Liver (tissue), 9 donors: ENCODE results near the gene PTP4A1. TPM values are rescaled to one million over a fixed set of nuclear protein-coding genes. Genes with fewer than 3 reads are reported as not detected.
A peak's percentile ranks its signal among the peaks of the same experiment; 100 is the strongest.

Experiments used
- DNase-seq: peaks from one replicate; pipeline ENCODE4 v3.0.0-alpha.2; 2017; ENCODE audit warnings: low spot score
- H3K27ac ChIP-seq, 2 donors: one replicate each; pipeline ENCODE4 v1.7.0; 2013; ENCODE audit warnings: inconsistent platforms in 2 of 2, low read length in 2 of 2, control low read depth in 1 of 2, low read depth in 1 of 2, mild to moderate bottlenecking in 1 of 2
- H3K27me3 ChIP-seq, 4 donors: one replicate each; pipeline versions ENCODE4 v1.6.1 to v1.7.0; 2013; ENCODE audit warnings: low read length in 3 of 4, inconsistent platforms in 1 of 4, mild to moderate bottlenecking in 1 of 4, moderate library complexity in 1 of 4; ENCODE audit not compliant: control insufficient read depth in 4 of 4, insufficient read depth in 4 of 4
- H3K36me3 ChIP-seq, 4 donors: one replicate each; pipeline versions ENCODE4 v1.6.1 to v1.7.0; 2013; ENCODE audit warnings: low read length in 3 of 4, mild to moderate bottlenecking in 3 of 4, low read depth in 1 of 4, moderate library complexity in 1 of 4; ENCODE audit not compliant: control insufficient read depth in 4 of 4, insufficient read depth in 3 of 4
- H3K4me1 ChIP-seq, 4 donors: one replicate each; pipeline versions ENCODE4 v1.6.1 to v1.7.0; 2013; ENCODE audit warnings: low read length in 3 of 4, mild to moderate bottlenecking in 3 of 4, moderate library complexity in 1 of 4; ENCODE audit not compliant: control insufficient read depth in 4 of 4, insufficient read depth in 4 of 4
- H3K4me3 ChIP-seq, 3 donors: one replicate each; pipeline versions ENCODE4 v1.6.1 to v1.7.0; 2013; ENCODE audit warnings: low read length in 3 of 3, control low read depth in 1 of 3, low read depth in 1 of 3, mild to moderate bottlenecking in 1 of 3
- H3K9ac ChIP-seq, 2 donors: one replicate each; pipeline ENCODE4 v1.7.0; 2013; ENCODE audit warnings: low read length in 2 of 2, mild to moderate bottlenecking in 2 of 2, moderate library complexity in 2 of 2, control low read depth in 1 of 2, low read depth in 1 of 2
- H3K9me3 ChIP-seq, 4 donors: one replicate each; pipeline versions ENCODE4 v1.6.1 to v1.7.0; 2013; ENCODE audit warnings: low read length in 3 of 4; ENCODE audit not compliant: control insufficient read depth in 4 of 4
- ATF3 ChIP-seq: IDR thresholded peaks from 2 replicates; pipeline ENCODE4 v1.6.1; 2016; ENCODE audit warnings: antibody characterized with exemption
- CTCF ChIP-seq: fragments of 150-350 bp; IDR thresholded peaks from 2 replicates; pipeline ENCODE4 v1.5.1; 2017; ENCODE audit warnings: improper control_type of control experiment, low read depth, low read length; ENCODE audit not compliant: missing input control
- EGR1 ChIP-seq, 2 donors: IDR thresholded peaks; 2 replicates each; pipeline ENCODE4 v1.6.1; 2016 to 2018; ENCODE audit warnings: antibody characterized with exemption in 2 of 2, low read depth in 2 of 2
- FOXA1 ChIP-seq: IDR thresholded peaks from 2 replicates; pipeline ENCODE4 v1.6.1; 2016; ENCODE audit warnings: antibody characterized with exemption
- FOXA2 ChIP-seq: IDR thresholded peaks from 2 replicates; pipeline ENCODE4 v1.6.1; 2016; ENCODE audit warnings: antibody characterized with exemption
- GABPA ChIP-seq, 2 donors: IDR thresholded peaks in 1 of 2; conservative IDR thresholded peaks in 1 of 2; 2 replicates each; pipeline ENCODE4 v1.6.1; 2016; ENCODE audit warnings: antibody characterized with exemption in 2 of 2, mild to moderate bottlenecking in 1 of 2, moderate library complexity in 1 of 2
- HNF4A ChIP-seq, 2 donors: conservative IDR thresholded peaks; 2 replicates each; pipeline ENCODE4 v1.6.1; 2016; ENCODE audit warnings: antibody characterized with exemption in 2 of 2, mild to moderate bottlenecking in 2 of 2
- HNF4G ChIP-seq: IDR thresholded peaks from 2 replicates; pipeline ENCODE4 v1.6.1; 2016; ENCODE audit warnings: antibody characterized with exemption
- JUND ChIP-seq, 2 donors: IDR thresholded peaks; 2 replicates each; pipeline ENCODE4 v1.6.1; 2016; ENCODE audit warnings: antibody characterized with exemption in 2 of 2
- MAX ChIP-seq: IDR thresholded peaks from 2 replicates; pipeline ENCODE4 v1.6.1; 2016; ENCODE audit warnings: antibody characterized with exemption
- NR2F2 ChIP-seq: IDR thresholded peaks from 2 replicates; pipeline ENCODE4 v1.6.1; 2016; ENCODE audit warnings: antibody characterized with exemption
- RAD21 ChIP-seq, 2 donors: IDR thresholded peaks; 2 replicates each; pipeline ENCODE4 v1.6.1; 2016; ENCODE audit warnings: antibody characterized with exemption in 2 of 2, mild to moderate bottlenecking in 2 of 2
- REST ChIP-seq: IDR thresholded peaks from 2 replicates; pipeline ENCODE4 v1.6.1; 2016; ENCODE audit warnings: antibody characterized with exemption, mild to moderate bottlenecking
- RXRA ChIP-seq, 2 donors: IDR thresholded peaks; 2 replicates each; pipeline ENCODE4 v1.6.1; 2017 to 2018; ENCODE audit warnings: antibody characterized with exemption in 2 of 2, mild to moderate bottlenecking in 1 of 2
- SP1 ChIP-seq: IDR thresholded peaks from 2 replicates; pipeline ENCODE4 v1.6.1; 2018; ENCODE audit warnings: antibody characterized with exemption, mild to moderate bottlenecking
- TAF1 ChIP-seq: conservative IDR thresholded peaks from 2 replicates; pipeline ENCODE4 v1.6.1; 2016; ENCODE audit warnings: antibody characterized with exemption, mild to moderate bottlenecking
- YY1 ChIP-seq: IDR thresholded peaks from 2 replicates; pipeline ENCODE4 v1.6.1; 2016; ENCODE audit warnings: antibody characterized with exemption, mild to moderate bottlenecking
- ZBTB33 ChIP-seq: IDR thresholded peaks from 2 replicates; pipeline ENCODE4 v1.6.1; 2016; ENCODE audit warnings: antibody characterized with exemption
- WGBS: extraction: QIAGEN DNeasy Blood & Tissue Kit; methylation state at CpG from one replicate; pipeline ENCODE4 v1.1.7; 2013; 5-methylcytosine and 5-hydroxymethylcytosine counted together
- polyA plus RNA-seq, 2 donors: library from polyadenylated mRNA; stranded (reverse) in 1 of 2; unstranded in 1 of 2; fragments of 200-250 nt in 1 of 2; fragments of >200 nt in 1 of 2; fragmentation: Nextera tagmentation in 1 of 2; extraction: Ambion mirVana in 1 of 2; gene quantifications; one replicate each; pipeline versions ENCODE4 v1.2.1 to v1.2.3, GENCODE V29; 2013 to 2015
- total RNA-seq, 2 donors: library from RNA; depleted of rRNA; stranded (reverse); fragments of >200 nt; gene quantifications; one replicate each; pipeline ENCODE4 v1.2.3, GENCODE V29; 2014
- donor health status: healthy.
- donor health status: healthy.
- donor health status: healthy.
- donor health status: healthy.
- donor health status: healthy.

PTP4A1 gene
- total and polyA plus RNA-seq, 4 donors, result 34.3 to 237 (median 152) TPM

- Histone ChIP-seq H3K9ac (peak overlapping the region; percentile 58 to 100), H3K4me1 (peaks cover 4 to 28% (median 9%) of the 10 kb centered on the region in 4 donors), H3K27ac (peak overlapping the region; percentile 90 to 96), H3K36me3 (peaks cover 0 to 1% (median 0%) of the 10 kb centered on the region in 4 donors), H3K9me3 (no peaks in the 10 kb centered on the region), H3K27me3 (no peaks in the 10 kb centered on the region), H3K4me3 (peak overlapping the region in 2 of 3 donors; percentile 1 to 20)
- DNase-seq, result no peak
- TF ChIP-seq FOXA1 (peak; percentile 4), ZBTB33 (no peak), HNF4G (no peak), HNF4A (conservative IDR thresholded peaks at IDR 0.05) (no peak), RXRA (IDR thresholded peaks at IDR 0.05) (no peak), NR2F2 (peak; percentile 68), EGR1 (IDR thresholded peaks at IDR 0.05; ENCODE audit: low read depth in 2 of 2) (no peak), SP1 (no peak), REST (peak; percentile 71), JUND (IDR thresholded peaks at IDR 0.05) (no peak), YY1 (no peak), MAX (peak; percentile 52), FOXA2 (no peak), GABPA (IDR thresholded peaks at IDR 0.05 in 1 of 2, conservative IDR thresholded peaks at IDR 0.05 in 1 of 2) (no peak), RAD21 (IDR thresholded peaks at IDR 0.05) (no peak), CTCF (no peak), TAF1 (no peak), ATF3 (no peak)
- WGBS, result 41% methylated on average over 4 of the region's 4 CpGs
These were observed 6.3 kb upstream of the PTP4A1 start for GRCh38 chr6:63565727-63566596.
